ENCODE data around the gene GRIN2A. TPM values are rescaled to one million over a fixed set of nuclear protein-coding genes. Genes with fewer than 3 reads are reported as not detected.
A peak's percentile ranks its signal among the peaks of the same experiment; 100 is the strongest.
"Not testable (repeated sequence)": the region's sequence is repeated elsewhere in the genome, so short reads cannot be mapped to it uniquely, and the experiment has no call there.

The GRIN2A gene
- polyA plus RNA-seq, 1 donor from 2014 or later: not detected

GRCh38 chr16:9911989-9912388, 270.2 kb downstream of the GRIN2A start:
- Mint-ChIP-seq H3K4me3 (no peak overlapping the region), H3K27me3 (no peaks in the 10 kb centered on the region), H3K27ac (no peak overlapping the region), H3K36me3 (no peaks in the 10 kb centered on the region), H3K9me3 (peaks cover 0 to 2% (median 2%) of the 10 kb centered on the region in 3 donors), H3K4me1 (peaks cover 0 to 4% (median 3%) of the 10 kb centered on the region in 3 donors)

DNA sequence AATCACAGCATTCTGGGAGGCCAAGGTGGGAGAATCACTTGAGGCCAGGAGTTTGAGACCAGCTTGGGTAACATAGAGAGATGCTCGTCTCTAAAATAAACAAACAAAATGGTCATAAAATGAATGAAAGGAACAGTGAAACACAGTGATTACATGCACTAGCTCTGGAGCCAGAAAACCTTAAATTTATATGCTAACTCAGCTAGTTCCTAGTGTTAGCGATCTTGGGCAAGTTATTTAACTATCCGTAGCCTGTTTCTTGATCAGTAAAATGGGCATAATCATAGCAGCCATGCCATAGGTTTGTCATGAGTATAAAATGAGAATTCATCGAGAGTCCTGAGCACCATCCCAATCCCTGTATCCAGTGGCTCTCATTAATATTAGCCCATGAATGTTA, 271.0 kb downstream of the GRIN2A start:
- H3K4me3 Mint-ChIP-seq: no peak overlapping the region
- H3K27ac Mint-ChIP-seq: no peak overlapping the region
- H3K9me3 Mint-ChIP-seq: peaks cover 0 to 3% (median 2%) of the 10 kb centered on the region in 3 donors
- H3K36me3 Mint-ChIP-seq: no peaks in the 10 kb centered on the region
- H3K4me1 Mint-ChIP-seq: peaks cover 0 to 4% (median 3%) of the 10 kb centered on the region in 3 donors
- no peaks in the 10 kb centered on the region for H3K27me3 Mint-ChIP-seq

GRCh38 chr16:9909072-9909825, 273.0 kb downstream of the GRIN2A start:
- Mint-ChIP-seq H3K9me3 (peaks cover 0 to 10% (median 3%) of the 10 kb centered on the region in 3 donors), H3K4me3 (no peak overlapping the region), H3K27me3 (no peaks in the 10 kb centered on the region), H3K27ac (no peak overlapping the region), H3K36me3 (no peaks in the 10 kb centered on the region), H3K4me1 (no peaks in the 10 kb centered on the region)

DNA sequence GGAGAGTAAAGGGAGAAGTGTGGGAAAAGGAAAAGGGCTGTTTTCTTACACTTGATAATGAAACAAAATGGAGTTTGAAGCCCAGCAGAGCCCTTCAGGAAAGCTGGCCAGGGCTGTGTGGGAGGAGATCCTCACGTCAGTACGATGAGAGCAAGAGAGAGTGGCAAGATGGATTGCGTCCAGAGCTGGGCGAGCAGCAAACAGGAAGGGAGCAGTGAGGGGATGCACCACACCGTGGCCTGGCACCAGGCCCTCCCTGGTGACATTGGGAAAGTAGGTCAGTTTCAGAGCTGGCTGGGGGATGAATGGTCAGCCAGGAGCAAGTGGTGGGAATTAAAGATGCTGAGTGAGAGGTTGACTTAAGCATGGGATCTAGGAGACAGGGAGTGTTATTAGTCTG, 273.6 kb downstream of the GRIN2A start:
- Mint-ChIP-seq H3K4me1 (no peaks in the 10 kb centered on the region), H3K27ac (no peak overlapping the region), H3K4me3 (no peak overlapping the region), H3K36me3 (no peaks in the 10 kb centered on the region), H3K9me3 (peaks cover 0 to 10% (median 3%) of the 10 kb centered on the region in 3 donors), H3K27me3 (no peaks in the 10 kb centered on the region)

DNA sequence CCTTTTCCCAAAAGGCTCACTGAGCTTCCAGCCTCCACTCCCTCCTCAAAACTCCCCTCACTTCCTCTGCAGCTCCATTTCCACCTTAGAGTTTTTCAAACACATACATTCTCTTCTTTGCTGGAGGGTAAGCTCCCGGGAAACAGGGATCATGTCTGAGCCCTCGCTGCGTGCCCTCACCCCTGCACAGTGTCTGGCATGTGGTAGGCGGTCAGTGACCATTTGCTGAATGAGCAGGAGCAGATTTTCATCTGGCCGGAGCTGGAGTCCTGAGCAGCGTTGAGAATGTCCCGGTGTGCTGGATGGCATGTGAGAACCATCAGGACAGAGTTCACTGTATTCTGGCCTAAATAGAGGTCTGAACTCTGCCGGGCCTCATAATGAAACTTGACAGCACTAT, 274.5 kb downstream of the GRIN2A start:
- no peaks in the 10 kb centered on the region for H3K36me3 Mint-ChIP-seq
- no peaks in the 10 kb centered on the region for H3K4me1 Mint-ChIP-seq
- H3K27ac Mint-ChIP-seq: no peak overlapping the region
- H3K9me3 Mint-ChIP-seq: peaks cover 0 to 10% (median 3%) of the 10 kb centered on the region in 3 donors
- H3K27me3 Mint-ChIP-seq: no peaks in the 10 kb centered on the region
- H3K4me3 Mint-ChIP-seq: peak overlapping the region in 1 of 4 donors; percentile 18

DNA sequence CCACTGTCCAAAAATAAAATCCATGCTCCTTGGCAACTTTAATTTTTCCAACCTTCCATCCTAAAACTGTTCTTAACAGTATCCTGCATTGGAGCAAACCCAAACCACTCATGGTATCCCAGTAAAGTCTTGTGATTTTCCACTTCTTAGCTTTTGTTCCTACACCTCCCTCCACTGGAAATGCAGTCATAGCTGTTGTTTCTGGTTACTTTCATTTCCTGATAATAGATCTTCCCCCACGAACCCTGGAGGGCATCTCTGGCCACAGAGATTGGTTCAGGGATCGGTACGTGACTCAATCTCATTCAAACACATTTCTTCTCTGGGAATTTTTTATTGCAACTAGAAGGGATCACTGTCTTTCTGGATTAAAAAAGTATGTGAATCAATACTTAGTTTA, 276.0 kb downstream of the GRIN2A start:
- no peak overlapping the region for H3K27ac Mint-ChIP-seq
- H3K27me3 Mint-ChIP-seq: no peaks in the 10 kb centered on the region
- no peaks in the 10 kb centered on the region for H3K36me3 Mint-ChIP-seq
- H3K4me3 Mint-ChIP-seq: no peak overlapping the region
- peaks cover 0 to 10% (median 1%) of the 10 kb centered on the region in 3 donors for H3K9me3 Mint-ChIP-seq
- H3K4me1 Mint-ChIP-seq: no peaks in the 10 kb centered on the region

DNA sequence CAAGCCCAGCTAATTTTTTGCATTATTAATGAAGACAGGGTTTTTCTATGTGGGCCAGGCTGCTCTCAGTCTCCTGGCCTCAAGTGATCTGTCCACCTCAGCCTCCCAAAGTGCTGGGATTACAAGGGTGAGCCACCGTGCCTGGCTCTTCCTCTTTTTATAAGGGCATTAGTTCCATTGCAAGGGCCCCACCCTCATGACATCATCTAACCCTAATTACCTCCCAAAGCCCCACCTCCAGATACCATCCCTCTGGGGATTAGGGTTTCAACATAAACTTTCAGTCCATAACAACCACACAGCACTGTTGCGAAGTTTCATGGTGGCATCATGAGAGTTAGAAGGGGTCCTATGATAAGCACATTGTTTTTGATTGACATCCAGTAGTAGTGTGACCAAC, 277.7 kb downstream of the GRIN2A start:
- no peaks in the 10 kb centered on the region for H3K4me1 Mint-ChIP-seq
- H3K4me3 Mint-ChIP-seq: no peak overlapping the region

GRCh38 chr16:9900576-9900975, 281.7 kb downstream of the GRIN2A start:
- Mint-ChIP-seq H3K4me1 (peaks cover 0 to 2% (median 0%) of the 10 kb centered on the region in 3 donors), H3K27ac (no peak overlapping the region), H3K27me3 (peaks cover 3% of the 10 kb centered on the region), H3K4me3 (no peak overlapping the region), H3K36me3 (no peaks in the 10 kb centered on the region), H3K9me3 (peaks cover 0 to 6% (median 4%) of the 10 kb centered on the region in 3 donors)

More for the DNA sequence above, 277.7 kb downstream of the GRIN2A start:
- H3K27ac Mint-ChIP-seq: no peak overlapping the region
- H3K27me3 Mint-ChIP-seq: no peaks in the 10 kb centered on the region
- peaks cover 0 to 10% (median 1%) of the 10 kb centered on the region in 3 donors for H3K9me3 Mint-ChIP-seq
- no peaks in the 10 kb centered on the region for H3K36me3 Mint-ChIP-seq

DNA sequence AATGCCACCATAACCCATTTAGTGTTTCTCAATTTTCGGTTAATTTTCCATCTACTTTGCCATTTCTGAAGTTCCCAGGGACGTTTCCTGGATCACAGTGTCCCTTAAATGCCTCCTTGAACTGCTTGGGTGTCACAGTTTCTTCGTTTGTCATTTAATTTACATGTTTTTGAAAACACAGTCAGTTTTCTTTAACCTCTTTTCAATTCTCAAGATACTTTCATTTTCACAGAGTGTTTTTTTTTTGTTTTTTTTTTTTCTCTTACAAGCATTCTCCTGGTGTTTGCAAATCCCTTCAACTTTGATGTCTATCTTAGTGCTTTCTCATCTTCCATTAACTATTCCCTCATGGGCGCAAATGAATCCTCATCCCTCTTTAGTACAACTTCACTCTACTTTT, 283.7 kb downstream of the GRIN2A start:
- no peak overlapping the region for H3K27ac Mint-ChIP-seq
- H3K36me3 Mint-ChIP-seq: no peaks in the 10 kb centered on the region
- H3K4me1 Mint-ChIP-seq: peaks cover 0 to 2% (median 0%) of the 10 kb centered on the region in 3 donors
- peaks cover 3% of the 10 kb centered on the region for H3K27me3 Mint-ChIP-seq
- H3K9me3 Mint-ChIP-seq: peaks cover 5 to 7% (median 6%) of the 10 kb centered on the region in 3 donors
- H3K4me3 Mint-ChIP-seq: no peak overlapping the region

DNA sequence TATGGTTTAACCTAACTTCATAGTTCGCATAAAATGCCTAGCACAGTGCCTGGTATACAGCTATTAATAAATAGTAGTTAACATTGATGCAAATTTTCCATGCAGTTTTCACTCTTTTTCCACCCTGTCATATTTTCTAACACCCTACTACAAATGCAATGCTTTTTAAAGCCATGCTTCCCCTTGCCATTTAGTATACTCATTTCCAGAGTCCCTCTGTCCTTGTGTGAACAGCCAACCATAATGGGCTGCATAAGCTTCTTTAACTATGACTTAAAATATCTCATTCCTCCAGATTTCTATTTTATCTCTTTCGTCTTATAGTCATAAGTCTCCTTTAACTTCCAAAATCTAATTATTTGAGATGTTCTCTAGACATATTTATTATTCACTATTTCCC, 284.1 kb downstream of the GRIN2A start:
- Mint-ChIP-seq H3K4me3 (no peak overlapping the region), H3K27ac (no peak overlapping the region), H3K9me3 (peaks cover 5 to 7% (median 6%) of the 10 kb centered on the region in 3 donors), H3K27me3 (peaks cover 3% of the 10 kb centered on the region), H3K4me1 (peaks cover 0 to 2% (median 0%) of the 10 kb centered on the region in 3 donors), H3K36me3 (no peaks in the 10 kb centered on the region)

- H3K36me3 Mint-ChIP-seq: no peaks in the 10 kb centered on the region
- H3K9me3 Mint-ChIP-seq: peaks cover 6 to 8% (median 7%) of the 10 kb centered on the region in 3 donors
- H3K4me1 Mint-ChIP-seq: peaks cover 0 to 2% (median 0%) of the 10 kb centered on the region in 3 donors
- no peak overlapping the region for H3K4me3 Mint-ChIP-seq
- H3K27ac Mint-ChIP-seq: no peak overlapping the region
- peaks cover 3% of the 10 kb centered on the region for H3K27me3 Mint-ChIP-seq
Measured at GRCh38 chr16:9895817-9896216, 286.4 kb downstream of the GRIN2A start.

- peaks cover 0 to 3% (median 0%) of the 10 kb centered on the region in 3 donors for H3K9me3 Mint-ChIP-seq
- no peaks in the 10 kb centered on the region for H3K36me3 Mint-ChIP-seq
- H3K4me3 Mint-ChIP-seq: no peak overlapping the region
- no peak overlapping the region for H3K27ac Mint-ChIP-seq
- no peaks in the 10 kb centered on the region for H3K27me3 Mint-ChIP-seq
- H3K4me1 Mint-ChIP-seq: no peaks in the 10 kb centered on the region
Measured at GRCh38 chr16:9885876-9886275, 296.4 kb downstream of the GRIN2A start.

GRCh38 chr16:9885467-9885866, 296.8 kb downstream of the GRIN2A start:
- peak overlapping the region in 1 of 3 donors; percentile 61 for H3K27ac Mint-ChIP-seq

GRCh38 chr16:9875981-9876380, 306.2 kb downstream of the GRIN2A start:
- H3K9me3 Mint-ChIP-seq, H3K27me3 Mint-ChIP-seq, H3K27ac Mint-ChIP-seq, H3K36me3 Mint-ChIP-seq, H3K4me1 Mint-ChIP-seq, H3K4me3 Mint-ChIP-seq: not testable (repeated sequence)

More at GRCh38 chr16:9885467-9885866, 296.8 kb downstream of the GRIN2A start:
- Mint-ChIP-seq H3K36me3 (no peaks in the 10 kb centered on the region), H3K4me1 (no peaks in the 10 kb centered on the region), H3K4me3 (no peak overlapping the region), H3K9me3 (peaks cover 0 to 3% (median 0%) of the 10 kb centered on the region in 3 donors), H3K27me3 (no peaks in the 10 kb centered on the region)

GRCh38 chr16:9874219-9874618, 308.0 kb downstream of the GRIN2A start:
- Mint-ChIP-seq H3K4me1 (no peaks in the 10 kb centered on the region), H3K27me3 (peaks cover 6% of the 10 kb centered on the region), H3K36me3 (no peaks in the 10 kb centered on the region), H3K4me3 (no peak overlapping the region), H3K27ac (no peak overlapping the region), H3K9me3 (peaks cover 0 to 3% (median 3%) of the 10 kb centered on the region in 3 donors)

DNA sequence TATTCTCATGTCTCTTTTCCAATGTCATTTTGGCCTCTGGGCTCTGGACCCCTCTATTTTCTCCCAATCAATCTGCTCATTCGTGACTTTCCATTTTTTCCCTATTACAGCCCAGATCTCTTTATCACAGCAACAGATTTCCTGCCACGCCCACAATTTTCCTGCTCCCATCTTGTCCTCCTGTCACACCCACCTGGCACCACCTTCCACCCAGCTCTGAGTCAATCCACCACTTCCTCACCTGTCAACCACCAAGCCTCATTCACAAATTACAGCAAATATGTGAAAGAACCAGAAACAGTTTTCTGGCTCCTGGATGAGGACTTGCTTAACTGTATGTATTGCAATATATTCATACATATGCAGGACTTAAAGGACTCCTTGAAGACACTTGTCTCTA, 311.3 kb downstream of the GRIN2A start:
- Mint-ChIP-seq H3K4me1 (no peaks in the 10 kb centered on the region), H3K4me3 (no peak overlapping the region), H3K27me3 (peaks cover 4% of the 10 kb centered on the region), H3K9me3 (peaks cover 0 to 3% (median 3%) of the 10 kb centered on the region in 3 donors), H3K27ac (no peak overlapping the region), H3K36me3 (no peaks in the 10 kb centered on the region)
